Body of pancreas (tissue), 4 donors: ENCODE measurements around the gene ODAD4.

Experiments
- POLR2A ChIP-seq, 3 donors: fragments of 450-650 bp; IDR thresholded peaks; one replicate each; pipeline ENCODE4 v1.6.1; 2016; ENCODE audit warnings: antibody characterized with exemption in 3 of 3, mild to moderate bottlenecking in 2 of 3
- TF ChIP-seq, protein P1 (sequence below), 7 experiments: fragments of 450-650 bp in 4 of 7; fragments of 200-600 bp in 3 of 7; sonication (generic) in 3 of 7; IDR thresholded peaks; one replicate each; pipeline ENCODE4 v1.5.1; 2016 to 2019; ENCODE audit warnings: antibody characterized with exemption in 7 of 7

DNA sequence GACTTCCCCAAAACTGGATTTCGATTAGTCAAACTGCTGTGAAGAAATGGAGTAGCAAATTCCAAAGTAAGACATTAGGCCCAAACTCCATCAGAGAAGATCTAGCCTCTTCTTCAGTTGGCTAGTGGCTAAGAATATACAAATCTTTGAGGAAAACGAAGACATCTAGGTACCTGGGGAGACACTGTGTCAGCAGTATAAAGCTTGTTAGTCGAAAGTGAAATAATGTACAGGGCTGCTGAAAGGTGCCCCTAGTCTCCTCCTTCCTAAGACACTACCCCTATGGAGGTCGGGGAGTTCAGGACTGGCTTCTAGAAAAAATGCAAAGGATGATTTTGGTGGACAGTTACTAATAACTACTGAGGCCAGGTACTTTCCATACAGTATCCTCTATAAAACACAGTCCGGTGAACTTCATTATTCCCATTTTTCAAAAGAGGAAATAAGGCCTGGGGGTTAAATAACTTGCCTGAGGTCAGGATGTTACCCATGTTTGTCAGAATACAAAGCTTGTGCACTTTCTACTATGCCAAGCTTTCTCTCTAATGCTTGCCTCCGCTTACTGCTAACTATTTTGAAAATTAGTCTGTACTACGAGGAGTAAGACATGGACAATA, 71.9 kb downstream of the ODAD4 start:
- TF ChIP-seq, protein P1, sequence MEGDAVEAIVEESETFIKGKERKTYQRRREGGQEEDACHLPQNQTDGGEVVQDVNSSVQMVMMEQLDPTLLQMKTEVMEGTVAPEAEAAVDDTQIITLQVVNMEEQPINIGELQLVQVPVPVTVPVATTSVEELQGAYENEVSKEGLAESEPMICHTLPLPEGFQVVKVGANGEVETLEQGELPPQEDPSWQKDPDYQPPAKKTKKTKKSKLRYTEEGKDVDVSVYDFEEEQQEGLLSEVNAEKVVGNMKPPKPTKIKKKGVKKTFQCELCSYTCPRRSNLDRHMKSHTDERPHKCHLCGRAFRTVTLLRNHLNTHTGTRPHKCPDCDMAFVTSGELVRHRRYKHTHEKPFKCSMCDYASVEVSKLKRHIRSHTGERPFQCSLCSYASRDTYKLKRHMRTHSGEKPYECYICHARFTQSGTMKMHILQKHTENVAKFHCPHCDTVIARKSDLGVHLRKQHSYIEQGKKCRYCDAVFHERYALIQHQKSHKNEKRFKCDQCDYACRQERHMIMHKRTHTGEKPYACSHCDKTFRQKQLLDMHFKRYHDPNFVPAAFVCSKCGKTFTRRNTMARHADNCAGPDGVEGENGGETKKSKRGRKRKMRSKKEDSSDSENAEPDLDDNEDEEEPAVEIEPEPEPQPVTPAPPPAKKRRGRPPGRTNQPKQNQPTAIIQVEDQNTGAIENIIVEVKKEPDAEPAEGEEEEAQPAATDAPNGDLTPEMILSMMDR (IDR thresholded peaks at IDR 0.05) = no peak
- no peak for TF ChIP-seq POLR2A (IDR thresholded peaks at IDR 0.05)
